Endothelial cell (in vitro differentiated cells): ENCODE data around the gene HCCS. TPM values are rescaled to one million over a fixed set of nuclear protein-coding genes. Genes with fewer than 3 reads are reported as not detected.

Source experiments
- DNase-seq: peaks from one replicate; pipeline ENCODE4 v3.0.0; 2021; ENCODE audit warnings: low spot score
- H3K27ac Mint-ChIP-seq: one replicate; pipeline ENCODE4 v1.8.0; 2021; ENCODE audit warnings: mixed read lengths, inconsistent platforms; ENCODE audit not compliant: unreplicated experiment
- H3K27me3 Mint-ChIP-seq: one replicate; pipeline ENCODE4 v1.8.0; 2021; ENCODE audit warnings: mild to moderate bottlenecking, moderate library complexity, mixed read lengths, inconsistent platforms; ENCODE audit not compliant: unreplicated experiment
- H3K36me3 Mint-ChIP-seq: one replicate; pipeline ENCODE4 v1.8.0; 2021; ENCODE audit warnings: mild to moderate bottlenecking, low read depth, mixed read lengths, inconsistent platforms; ENCODE audit not compliant: unreplicated experiment
- H3K4me1 Mint-ChIP-seq: one replicate; pipeline ENCODE4 v1.8.0; 2021; ENCODE audit warnings: mild to moderate bottlenecking, mixed read lengths, inconsistent platforms; ENCODE audit not compliant: unreplicated experiment
- H3K4me3 Mint-ChIP-seq: one replicate; pipeline ENCODE4 v1.8.0; 2021; ENCODE audit warnings: mild to moderate bottlenecking, mixed read lengths, inconsistent platforms; ENCODE audit not compliant: unreplicated experiment
- H3K9me3 Mint-ChIP-seq: one replicate; pipeline ENCODE4 v1.8.0; 2021; ENCODE audit warnings: mixed read lengths, inconsistent platforms; ENCODE audit not compliant: unreplicated experiment
- CTCF ChIP-seq: fragments of 200-600 bp; sonication (generic); IDR thresholded peaks from one replicate; pipeline ENCODE4 v1.5.0; 2021; ENCODE audit warnings: antibody characterized with exemption; ENCODE audit not compliant: unreplicated experiment
- total RNA-seq: library from RNA; stranded (reverse); fragmentation: NEBNext Ultra II Directional; extraction: Animal tissue kit (Norgen Biotek cat#: 25700); gene quantifications from one replicate; pipeline ENCODE4 v1.2.1, GENCODE V29; 2021; ENCODE audit not compliant: unreplicated experiment

HCCS gene
- total RNA-seq, 1 donor from 2014 or later = 18.6 TPM

GRCh38 chrX:11105080-11105479 lies 6.1 kb upstream of the HCCS start:
- Mint-ChIP-seq H3K27me3 (peaks cover 3% of the 10 kb centered on the region), H3K27ac (no peak overlapping the region), H3K9me3 (no peaks in the 10 kb centered on the region), H3K4me1 (no peaks in the 10 kb centered on the region), H3K36me3 (no peaks in the 10 kb centered on the region), H3K4me3 (no peak overlapping the region)
- no peak for TF ChIP-seq CTCF
- DNase-seq = no peak

GRCh38 chrX:11108253-11108941 lies 2.7 kb upstream of the HCCS start:
- Mint-ChIP-seq H3K9me3 (no peaks in the 10 kb centered on the region), H3K36me3 (no peaks in the 10 kb centered on the region), H3K4me1 (peaks cover 6% of the 10 kb centered on the region), H3K4me3 (no peak overlapping the region), H3K27ac (no peak overlapping the region), H3K27me3 (peaks cover 4% of the 10 kb centered on the region)
- TF ChIP-seq CTCF = no peak
- DNase-seq = no peak

GRCh38 chrX:11109968-11110367 lies 1.2 kb upstream of the HCCS start:
- TF ChIP-seq CTCF = no peak
- Mint-ChIP-seq H3K27ac (no peak overlapping the region), H3K27me3 (peaks cover 4% of the 10 kb centered on the region), H3K36me3 (peaks cover under 1% of the 10 kb centered on the region), H3K4me3 (no peak overlapping the region), H3K4me1 (peaks cover 10% of the 10 kb centered on the region), H3K9me3 (no peaks in the 10 kb centered on the region)
- DNase-seq = no peak

GRCh38 chrX:11111947-11112346 lies 815 bp downstream of the HCCS start:
- no peak for DNase-seq
- Mint-ChIP-seq H3K36me3 (peaks cover 5% of the 10 kb centered on the region), H3K4me1 (peaks cover 10% of the 10 kb centered on the region), H3K4me3 (peak overlapping the region; percentile 92), H3K27me3 (peaks cover 5% of the 10 kb centered on the region), H3K9me3 (no peaks in the 10 kb centered on the region), H3K27ac (peak overlapping the region; percentile 93)
- TF ChIP-seq CTCF = no peak

- Mint-ChIP-seq H3K27me3 (peaks cover 3% of the 10 kb centered on the region), H3K36me3 (peaks cover 5% of the 10 kb centered on the region), H3K4me3 (no peak overlapping the region), H3K9me3 (no peaks in the 10 kb centered on the region), H3K27ac (no peak overlapping the region), H3K4me1 (peaks cover 10% of the 10 kb centered on the region)
- TF ChIP-seq CTCF = no peak
- DNase-seq = no peak
Observed at GRCh38 chrX:11113731-11114130, 2.6 kb downstream of the HCCS start.
